Suprapubic skin (tissue), 3 donors: ENCODE data around the gene PRKN.
"Not testable (repeated sequence)": the region's sequence is repeated elsewhere in the genome, so short reads cannot be mapped to it uniquely, and the experiment has no call there.

ENCODE experiments used
- CTCF ChIP-seq, 2 donors: fragments of 200-600 bp in 1 of 2; fragments of 450-650 bp in 1 of 2; sonication (generic) in 1 of 2; IDR thresholded peaks; one replicate each; pipeline ENCODE4 v1.5.1; 2016 to 2019; ENCODE audit warnings: antibody characterized with exemption in 2 of 2, mild to moderate bottlenecking in 1 of 2, moderate library complexity in 1 of 2
- POLR2A ChIP-seq, 2 donors: fragments of 450-650 bp; IDR thresholded peaks; one replicate each; pipeline ENCODE4 v1.6.1; 2017; ENCODE audit warnings: antibody characterized with exemption in 2 of 2, mild to moderate bottlenecking in 2 of 2, moderate library complexity in 2 of 2

- not testable (repeated sequence) for TF ChIP-seq POLR2A, CTCF (IDR thresholded peaks at IDR 0.05)
Observed at GRCh38 chr6:162678896-162679295, 48.7 kb downstream of the PRKN start.
